Sigmoid colon (tissue), 7 donors: ENCODE results near the gene STAT5B. TPM values are rescaled to one million over a fixed set of nuclear protein-coding genes. Genes with fewer than 3 reads are reported as not detected.

Experiments used
- DNase-seq: peaks from one replicate; pipeline ENCODE4 v3.0.0-alpha.2; 2019
- H3K27ac ChIP-seq, 4 donors: fragments of 200-600 bp; sonication (generic); one replicate each; pipeline ENCODE4 v1.5.1; 2016 to 2019; ENCODE audit warnings: mild to moderate bottlenecking in 1 of 4
- H3K27me3 ChIP-seq, 3 donors: fragments of 200-600 bp; sonication (generic); one replicate each; pipeline ENCODE4 v1.5.1; 2019; ENCODE audit warnings: mild to moderate bottlenecking in 1 of 3
- H3K36me3 ChIP-seq, 4 donors: fragments of 200-600 bp; sonication (generic); one replicate each; pipeline ENCODE4 v1.5.1; 2016 to 2019
- H3K4me1 ChIP-seq, 4 donors: fragments of 200-600 bp; sonication (generic); one replicate each; pipeline ENCODE4 v1.5.1; 2017 to 2019
- H3K4me3 ChIP-seq, 4 donors: fragments of 200-600 bp; sonication (generic); one replicate each; pipeline ENCODE4 v1.5.1; 2017 to 2019; ENCODE audit warnings: mild to moderate bottlenecking in 2 of 4, moderate library complexity in 1 of 4
- H3K9me3 ChIP-seq, 4 donors: fragments of 200-600 bp in 3 of 4; sonication (generic) in 3 of 4; one replicate each; pipeline versions ENCODE4 v1.5.1 to v1.6.1; 2013 to 2019
- CTCF ChIP-seq, 4 experiments: fragments of 450-650 bp in 3 of 4; fragments of 200-600 bp in 1 of 4; IDR thresholded peaks; one replicate each; pipeline ENCODE4 v1.5.1; 2016 to 2019; ENCODE audit warnings: antibody characterized with exemption in 4 of 4, mild to moderate bottlenecking in 3 of 4, moderate library complexity in 2 of 4
- EP300 ChIP-seq, 4 donors: sonication (generic); formaldehyde crosslinking; IDR thresholded peaks; one replicate each; pipeline ENCODE4 v1.6.1; 2017; ENCODE audit warnings: antibody characterized with exemption in 4 of 4
- POLR2A ChIP-seq, 2 donors: fragments of 450-650 bp; IDR thresholded peaks; one replicate each; pipeline ENCODE4 v1.6.1; 2016; ENCODE audit warnings: antibody characterized with exemption in 2 of 2, mild to moderate bottlenecking in 2 of 2, moderate library complexity in 2 of 2
- POLR2AphosphoS5 ChIP-seq, 4 donors: sonication (generic); formaldehyde crosslinking; IDR thresholded peaks; one replicate each; pipeline ENCODE4 v1.6.1; 2017; ENCODE audit warnings: antibody characterized with exemption in 4 of 4
- WGBS, 2 donors: extraction: QIAGEN DNeasy Blood & Tissue Kit; methylation state at CpG; one replicate each; pipeline ENCODE4 v1.1.7; 2013; 5-methylcytosine and 5-hydroxymethylcytosine counted together
- intact Hi-C: fragments of 100-400 bp; cut with DNase I; formaldehyde crosslinking; loops from one replicate; pipeline ENCODE4 v1.15.1; 2023
- polyA plus RNA-seq, 3 donors: library from polyadenylated mRNA; stranded (reverse); fragments of 200-250 nt; gene quantifications; one replicate each; pipeline ENCODE4 v1.2.3, GENCODE V29; 2013
- total RNA-seq, 4 donors: library from RNA; depleted of rRNA; stranded (reverse); fragments of >200 nt; gene quantifications; one replicate each; pipeline ENCODE4 v1.1.0, GENCODE V29; 2016
- donor health status: healthy with polysubstance abuse.
- donor health status: Bipolar disorder and iron deficiency.
- donor health status: healthy.

STAT5B gene
- total and polyA plus RNA-seq, 7 donors, result 11.3 to 117 (median 93.5) TPM

- Histone ChIP-seq H3K27ac (no peak overlapping the region), H3K9me3 (no peaks in the 10 kb centered on the region), H3K36me3 (peaks cover 47 to 88% (median 57%) of the 10 kb centered on the region in 4 donors), H3K4me3 (no peak overlapping the region), H3K4me1 (peaks cover 0 to 9% (median 7%) of the 10 kb centered on the region in 4 donors), H3K27me3 (no peaks in the 10 kb centered on the region)
- intact Hi-C loops, result no loop called here
- DNase-seq, result no peak
- TF ChIP-seq EP300 (IDR thresholded peaks at IDR 0.05) (no peak), POLR2AphosphoS5 (IDR thresholded peaks at IDR 0.05) (no peak), CTCF (IDR thresholded peaks at IDR 0.05) (no peak), POLR2A (IDR thresholded peaks at IDR 0.05) (no peak)
- 74 to 83% methylated on average over 5 of the region's 5 CpGs for WGBS, 2 donors
Measured at GRCh38 chr17:42317266-42317845, 41.2 kb upstream of the STAT5B start.

- DNase-seq, result no peak
- Histone ChIP-seq H3K4me3 (no peak overlapping the region), H3K4me1 (peaks cover 0 to 14% (median 13%) of the 10 kb centered on the region in 4 donors), H3K27ac (no peak overlapping the region), H3K27me3 (no peaks in the 10 kb centered on the region), H3K9me3 (no peaks in the 10 kb centered on the region), H3K36me3 (peaks cover 43 to 82% (median 51%) of the 10 kb centered on the region in 4 donors)
- no peak for TF ChIP-seq POLR2A (IDR thresholded peaks at IDR 0.05)
- TF ChIP-seq POLR2AphosphoS5 (IDR thresholded peaks at IDR 0.05), result no peak
- TF ChIP-seq EP300 (IDR thresholded peaks at IDR 0.05), result no peak
- no peak for TF ChIP-seq CTCF (IDR thresholded peaks at IDR 0.05)
- WGBS, 2 donors, result 79 to 90% methylated on average over 4 of the region's 4 CpGs
- intact Hi-C loops, result no loop called here
Measured at GRCh38 chr17:42316755-42317154, 40.6 kb upstream of the STAT5B start.

GRCh38 chr17:42315402-42316156 is 39.4 kb upstream of the STAT5B start:
- no peak for DNase-seq
- Histone ChIP-seq H3K27ac (peak overlapping the region in 1 of 4 donors; percentile 8), H3K4me3 (no peak overlapping the region), H3K27me3 (no peaks in the 10 kb centered on the region), H3K9me3 (no peaks in the 10 kb centered on the region), H3K36me3 (peaks cover 43 to 74% (median 46%) of the 10 kb centered on the region in 4 donors), H3K4me1 (peaks cover 0 to 26% (median 25%) of the 10 kb centered on the region in 4 donors)
- intact Hi-C loops, result no loop called here
- no peak for TF ChIP-seq CTCF (IDR thresholded peaks at IDR 0.05)
- no peak for TF ChIP-seq POLR2AphosphoS5 (IDR thresholded peaks at IDR 0.05)
- no peak for TF ChIP-seq POLR2A (IDR thresholded peaks at IDR 0.05)
- no peak for TF ChIP-seq EP300 (IDR thresholded peaks at IDR 0.05)
- 62 to 89% methylated on average over 10 of the region's 10 CpGs for WGBS, 2 donors

GRCh38 chr17:42313773-42314566 is 37.8 kb upstream of the STAT5B start:
- Histone ChIP-seq H3K4me1 (peaks cover 0 to 41% (median 37%) of the 10 kb centered on the region in 4 donors), H3K27me3 (no peaks in the 10 kb centered on the region), H3K27ac (peak overlapping the region in 3 of 4 donors; percentile 7 to 35 (median 22)), H3K9me3 (no peaks in the 10 kb centered on the region), H3K4me3 (no peak overlapping the region), H3K36me3 (peaks cover 38 to 65% (median 42%) of the 10 kb centered on the region in 4 donors)
- TF ChIP-seq POLR2A (IDR thresholded peaks at IDR 0.05) (no peak), EP300 (IDR thresholded peaks at IDR 0.05) (no peak), POLR2AphosphoS5 (IDR thresholded peaks at IDR 0.05) (no peak), CTCF (IDR thresholded peaks at IDR 0.05) (no peak)
- 79 to 80% methylated on average over 14 of the region's 14 CpGs for WGBS, 2 donors
- intact Hi-C loops, result no loop called here
- DNase-seq, result no peak
